Keratinocyte (primary cell): ENCODE measurements around the gene RGS9BP. TPM values are rescaled to one million over a fixed set of nuclear protein-coding genes. Genes with fewer than 3 reads are reported as not detected.

Source experiments
- DNase-seq: peaks from one replicate; pipeline ENCODE4 v3.0.0-alpha.2; 2011; ENCODE audit warnings: low read depth, missing footprints, low spot score
- FAIRE-seq: peaks from 2 replicates; lab custom pipeline; 2011; peaks lifted over from hg19 to GRCh38; lab: Jason Lieb, UNC
- H2AFZ ChIP-seq: 2 replicates; pipeline ENCODE4 v1.6.0; 2012; ENCODE audit warnings: low read length, control low read depth, inconsistent platforms; ENCODE audit not compliant: control insufficient read depth
- H3K27ac ChIP-seq: 2 replicates; pipeline ENCODE4 v1.5.1; 2011; ENCODE audit warnings: low read length; ENCODE audit not compliant: control insufficient read depth, insufficient read depth
- H3K27me3 ChIP-seq: 3 replicates; pipeline ENCODE4 v1.6.0; 2011; ENCODE audit warnings: low read length; ENCODE audit not compliant: control insufficient read depth, insufficient read depth; ENCODE audit errors: extremely low read depth
- H3K36me3 ChIP-seq, 2 experiments: 2 replicates in 1 of 2; 3 replicates in 1 of 2; pipeline ENCODE4 v1.5.1; 2011; ENCODE audit warnings: low read length in 2 of 2, mild to moderate bottlenecking in 1 of 2; ENCODE audit not compliant: control insufficient read depth in 2 of 2, insufficient read depth in 2 of 2; ENCODE audit errors: extremely low read depth in 1 of 2
- H3K4me1 ChIP-seq: 3 replicates; pipeline ENCODE4 v1.5.1; 2011; ENCODE audit warnings: low read length; ENCODE audit not compliant: control insufficient read depth, insufficient read depth; ENCODE audit errors: extremely low read depth
- H3K4me2 ChIP-seq: 3 replicates; pipeline ENCODE4 v1.6.0; 2011; ENCODE audit warnings: low read depth, low read length; ENCODE audit not compliant: control insufficient read depth, insufficient read depth; ENCODE audit errors: extremely low read depth
- H3K4me3 ChIP-seq, 3 experiments: fragments of 200-600 bp in 1 of 3; sonication (generic) in 1 of 3; 2 replicates in 2 of 3; 3 replicates in 1 of 3; pipeline ENCODE4 v1.5.1; 2011 to 2016; ENCODE audit warnings: low read length in 3 of 3, mild to moderate bottlenecking in 3 of 3, control low read depth in 2 of 3, inconsistent platforms in 1 of 3, low read depth in 1 of 3, mixed read lengths in 1 of 3, mixed run types in 1 of 3, moderate library complexity in 1 of 3; ENCODE audit not compliant: control insufficient read depth in 2 of 3, insufficient read depth in 2 of 3; ENCODE audit errors: extremely low read depth in 1 of 3
- H3K79me2 ChIP-seq: 2 replicates; pipeline ENCODE4 v1.6.0; 2012; ENCODE audit warnings: low read length; ENCODE audit not compliant: control insufficient read depth, insufficient read depth
- H3K9ac ChIP-seq: 3 replicates; pipeline ENCODE4 v1.6.0; 2011; ENCODE audit warnings: low read length; ENCODE audit not compliant: control insufficient read depth, insufficient read depth; ENCODE audit errors: extremely low read depth
- H3K9me1 ChIP-seq: 3 replicates; pipeline ENCODE4 v1.6.0; 2011; ENCODE audit warnings: low read length; ENCODE audit not compliant: control insufficient read depth, insufficient read depth; ENCODE audit errors: extremely low read depth
- H3K9me3 ChIP-seq: 2 replicates; pipeline ENCODE4 v1.5.1; 2012; ENCODE audit warnings: low read depth, low read length; ENCODE audit not compliant: control insufficient read depth
- H4K20me1 ChIP-seq: 3 replicates; pipeline ENCODE4 v1.6.0; 2011; ENCODE audit warnings: low read length; ENCODE audit not compliant: control insufficient read depth, insufficient read depth; ENCODE audit errors: extremely low read depth
- EZH2 ChIP-seq: IDR thresholded peaks from one replicate; pipeline ENCODE4 v1.6.1; 2012; ENCODE audit warnings: inconsistent platforms, mild to moderate bottlenecking, low read length, moderate library complexity
- dilution Hi-C: fragments of 300-500 bp; cut with MboI; formaldehyde crosslinking; loops from one replicate; pipeline ENCODE4 v1.7.0; 2020; ENCODE audit warnings: low sequenced_read_pairs; ENCODE audit not compliant: extremely low pct_ligation_motif_present
- polyA minus RNA-seq, 3 experiments: library from RNA; depleted of rRNA, polyadenylated mRNA; stranded (reverse); fragments of >200 nt; gene quantifications; 1 replicate in 1 of 3; 2 replicates in 1 of 3; 3 replicates in 1 of 3; pipeline ENCODE4 v1.2.3, GENCODE V29; 2011
- polyA plus RNA-seq, 5 experiments: library from polyadenylated mRNA; depleted of rRNA in 3 of 5; stranded (reverse) in 3 of 5; stranded (forward) in 1 of 5; unstranded in 1 of 5; fragments of >200 nt; gene quantifications; 1 replicate in 1 of 5; 2 replicates in 3 of 5; 3 replicates in 1 of 5; pipeline versions ENCODE4 v1.2.1 to v1.2.3, GENCODE V29; 2011 to 2012; ENCODE audit warnings: missing spikeins in 2 of 5, low read depth in 1 of 5, low replicate concordance in 1 of 5
- TF ChIP-seq, protein P1 (sequence below), 3 experiments: IDR thresholded peaks in 1 of 3; conservative IDR thresholded peaks in 1 of 3; optimal IDR thresholded peaks in 1 of 3; 2 replicates in 2 of 3; 3 replicates in 1 of 3; pipeline versions ENCODE3 to v1.5.1; 2011; ENCODE audit warnings: low read length in 3 of 3, mild to moderate bottlenecking in 3 of 3, moderate library complexity in 2 of 3, control low read depth in 1 of 3, inconsistent platforms in 1 of 3; ENCODE audit not compliant: insufficient read depth in 2 of 3; ENCODE audit errors: extremely low read depth in 1 of 3

Gene RGS9BP, protein sequence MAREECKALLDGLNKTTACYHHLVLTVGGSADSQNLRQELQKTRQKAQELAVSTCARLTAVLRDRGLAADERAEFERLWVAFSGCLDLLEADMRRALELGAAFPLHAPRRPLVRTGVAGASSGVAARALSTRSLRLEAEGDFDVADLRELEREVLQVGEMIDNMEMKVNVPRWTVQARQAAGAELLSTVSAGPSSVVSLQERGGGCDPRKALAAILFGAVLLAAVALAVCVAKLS
- 0.01 to 0.05 TPM (median 0.03 TPM) in 3 replicates for polyA plus RNA-seq
- not detected for polyA plus RNA-seq (2011; ENCODE audit: low read depth)
- polyA plus RNA-seq (2011; cell fraction: cytosol; rRNA removed) = 0.03 TPM in 1 of 2 replicates, not detected in the other
- 0.04 and 0.05 TPM in 2 replicates for polyA plus RNA-seq (2011; cell fraction: nucleus; rRNA removed)
- 0.14 TPM in 1 of 2 replicates, not detected in the other for polyA plus RNA-seq (2012; ENCODE audit: low replicate concordance)
- 0.07 TPM in 1 of 3 replicates, not detected in the others for polyA minus RNA-seq
- not detected for polyA minus RNA-seq (2011; cell fraction: cytosol; rRNA and poly(A)+ RNA removed)
- not detected in 2 replicates for polyA minus RNA-seq (2011; cell fraction: nucleus; rRNA and poly(A)+ RNA removed)

DNA sequence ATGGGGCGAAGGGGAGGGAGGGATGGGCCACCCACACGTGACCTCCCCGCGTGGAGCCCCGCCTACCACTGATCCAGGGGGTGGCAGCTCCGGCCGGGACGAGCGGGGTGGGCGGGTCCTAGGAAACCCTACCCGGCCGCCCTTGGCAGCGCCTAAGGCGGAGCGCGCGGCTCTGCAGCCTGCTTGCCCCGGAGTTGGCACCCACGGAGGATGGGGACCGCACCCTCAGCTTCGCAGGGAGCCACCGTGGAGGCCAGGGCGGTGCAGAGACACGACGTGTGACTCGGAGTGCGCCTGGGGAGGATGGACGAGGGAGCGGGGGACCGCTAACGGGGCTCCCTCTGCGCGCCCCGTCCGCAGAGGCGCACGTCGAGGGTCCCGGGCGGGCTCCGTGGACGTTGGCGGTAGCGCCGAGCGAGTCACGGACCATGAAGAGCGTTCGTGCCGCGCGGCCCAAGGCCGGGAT, at the start of gene RGS9BP:
Gene RGS9BP, plus strand, starts transcription at position 129 of the 466 bp plus-strand sequence. CDS start 416 bp downstream, outside the sequence.
- FAIRE-seq (no peak), DNase-seq (no peak)
- dilution Hi-C loops = no loop called here
- peaks cover 4% of the 10 kb centered on the region for H3K9me1 ChIP-seq
- peak within 1 kb of the TSS; percentile 83 for H3K9ac ChIP-seq
- peaks cover 0 to 6% of the 10 kb centered on the region in 2 experiments for H3K36me3 ChIP-seq
- H3K79me2 ChIP-seq = peaks cover 42% of the 10 kb centered on the region
- H3K27ac ChIP-seq = peak within 1 kb of the TSS; percentile 63
- H3K4me3 ChIP-seq = peak within 1 kb of the TSS; percentile 80 to 85 (median 84)
- peak within 1 kb of the TSS; percentile 92 for H3K4me2 ChIP-seq
- peak within 1 kb of the TSS; percentile 96 for H2AFZ ChIP-seq
- peaks cover 7% of the 10 kb centered on the region for H3K4me1 ChIP-seq
- peaks cover 12% of the 10 kb centered on the region for H4K20me1 ChIP-seq
- no peaks in the 10 kb centered on the region for H3K9me3 ChIP-seq
- TF ChIP-seq, protein P1, sequence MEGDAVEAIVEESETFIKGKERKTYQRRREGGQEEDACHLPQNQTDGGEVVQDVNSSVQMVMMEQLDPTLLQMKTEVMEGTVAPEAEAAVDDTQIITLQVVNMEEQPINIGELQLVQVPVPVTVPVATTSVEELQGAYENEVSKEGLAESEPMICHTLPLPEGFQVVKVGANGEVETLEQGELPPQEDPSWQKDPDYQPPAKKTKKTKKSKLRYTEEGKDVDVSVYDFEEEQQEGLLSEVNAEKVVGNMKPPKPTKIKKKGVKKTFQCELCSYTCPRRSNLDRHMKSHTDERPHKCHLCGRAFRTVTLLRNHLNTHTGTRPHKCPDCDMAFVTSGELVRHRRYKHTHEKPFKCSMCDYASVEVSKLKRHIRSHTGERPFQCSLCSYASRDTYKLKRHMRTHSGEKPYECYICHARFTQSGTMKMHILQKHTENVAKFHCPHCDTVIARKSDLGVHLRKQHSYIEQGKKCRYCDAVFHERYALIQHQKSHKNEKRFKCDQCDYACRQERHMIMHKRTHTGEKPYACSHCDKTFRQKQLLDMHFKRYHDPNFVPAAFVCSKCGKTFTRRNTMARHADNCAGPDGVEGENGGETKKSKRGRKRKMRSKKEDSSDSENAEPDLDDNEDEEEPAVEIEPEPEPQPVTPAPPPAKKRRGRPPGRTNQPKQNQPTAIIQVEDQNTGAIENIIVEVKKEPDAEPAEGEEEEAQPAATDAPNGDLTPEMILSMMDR (optimal IDR thresholded peaks at IDR 0.05 in 1 of 3, IDR thresholded peaks at IDR 0.05 in 1 of 3, conservative IDR thresholded peaks at IDR 0.05 in 1 of 3; ENCODE audit: extremely low read depth in 1 of 3, insufficient read depth in 2 of 3, low read length in 3 of 3) = no peak
- no peak for TF ChIP-seq EZH2
- peaks cover 23% of the 10 kb centered on the region for H3K27me3 ChIP-seq

DNA sequence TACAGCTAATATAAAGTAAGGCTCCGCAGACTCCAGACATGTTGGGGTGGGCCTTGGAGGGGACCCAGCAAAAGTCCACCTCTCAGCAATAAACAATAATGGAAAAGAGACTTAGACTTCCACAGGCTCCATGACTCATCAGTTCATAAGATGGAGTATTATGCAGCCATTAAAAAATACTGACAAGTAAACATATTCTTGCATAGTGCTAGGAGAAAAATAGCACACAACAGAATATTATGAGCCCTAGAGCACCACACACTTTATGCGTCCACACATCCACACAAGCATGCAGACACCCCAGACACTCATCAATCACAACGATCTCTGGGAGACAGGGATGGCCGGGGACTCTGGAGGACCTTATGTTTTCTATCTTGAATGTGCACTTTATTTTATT, 48.7 kb upstream of the RGS9BP start:
- Histone ChIP-seq H3K27ac (no peak overlapping the region), H3K79me2 (no peaks in the 10 kb centered on the region), H3K9me3 (no peaks in the 10 kb centered on the region), H3K4me1 (no peaks in the 10 kb centered on the region), H3K27me3 (no peaks in the 10 kb centered on the region), H3K9ac (no peak overlapping the region), H3K4me2 (no peak overlapping the region), H3K36me3 (peaks cover 27 to 36% of the 10 kb centered on the region in 2 experiments), H3K9me1 (peaks cover 2% of the 10 kb centered on the region), H2AFZ (no peak overlapping the region), H4K20me1 (peaks cover 2% of the 10 kb centered on the region), H3K4me3 (no peak overlapping the region)
- DNase-seq (no peak), FAIRE-seq (no peak)
- dilution Hi-C loops = no loop called here
- TF ChIP-seq EZH2 = no peak
- TF ChIP-seq, protein P1 (optimal IDR thresholded peaks at IDR 0.05 in 1 of 3, IDR thresholded peaks at IDR 0.05 in 1 of 3, conservative IDR thresholded peaks at IDR 0.05 in 1 of 3; ENCODE audit: extremely low read depth in 1 of 3, insufficient read depth in 2 of 3, low read length in 3 of 3) = no peak
